HG03025 (cell line): ENCODE data around the gene MARCKSL1.
"Not testable (repeated sequence)": the region's sequence is repeated elsewhere in the genome, so short reads cannot be mapped to it uniquely, and the experiment has no call there.

Source experiments
- ATAC-seq: cut with Tn5 transposase; IDR thresholded peaks from one replicate; pipeline ENCODE4 v1.9.1; 2021; ENCODE audit warnings: mild to moderate bottlenecking, moderate library complexity; ENCODE audit not compliant: unreplicated experiment, low FRiP score

MARCKSL1 gene

GRCh38 chr1:32335790-32336590, at the start of gene MARCKSL1:
Gene MARCKSL1, minus strand, starts transcription at chr1:32336233. Its CDS starts 200 bp downstream, at chr1:32336033.
- ATAC-seq, result peak; percentile 47

DNA sequence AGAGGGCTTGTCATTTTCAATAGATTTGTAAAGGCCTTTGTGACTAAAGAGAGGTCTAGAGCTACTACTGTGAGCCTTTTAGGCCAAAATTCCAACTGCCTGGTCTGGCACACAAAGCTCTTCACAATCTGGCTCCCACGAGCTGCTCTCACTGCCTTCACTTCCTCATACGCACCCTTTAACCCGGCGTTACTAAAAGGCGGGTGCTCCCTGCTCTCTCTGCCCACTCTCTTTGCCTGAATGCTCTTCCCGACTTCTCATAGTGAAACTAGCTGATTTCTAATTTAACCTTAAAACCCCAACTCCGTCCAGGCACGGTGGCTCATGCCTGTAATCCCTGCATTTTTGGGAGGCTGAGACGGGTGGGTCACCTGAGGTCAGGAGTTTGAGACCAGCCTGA, 44.0 kb upstream of the MARCKSL1 start:
- no peak for ATAC-seq

- ATAC-seq, result no peak
These were observed 41.6 kb upstream of the MARCKSL1 start for GRCh38 chr1:32377541-32378220.

- no peak for ATAC-seq
These were observed 40.2 kb upstream of the MARCKSL1 start for GRCh38 chr1:32376199-32376598.

- ATAC-seq, result no peak
These were observed 38.1 kb upstream of the MARCKSL1 start for GRCh38 chr1:32373996-32374592.

DNA sequence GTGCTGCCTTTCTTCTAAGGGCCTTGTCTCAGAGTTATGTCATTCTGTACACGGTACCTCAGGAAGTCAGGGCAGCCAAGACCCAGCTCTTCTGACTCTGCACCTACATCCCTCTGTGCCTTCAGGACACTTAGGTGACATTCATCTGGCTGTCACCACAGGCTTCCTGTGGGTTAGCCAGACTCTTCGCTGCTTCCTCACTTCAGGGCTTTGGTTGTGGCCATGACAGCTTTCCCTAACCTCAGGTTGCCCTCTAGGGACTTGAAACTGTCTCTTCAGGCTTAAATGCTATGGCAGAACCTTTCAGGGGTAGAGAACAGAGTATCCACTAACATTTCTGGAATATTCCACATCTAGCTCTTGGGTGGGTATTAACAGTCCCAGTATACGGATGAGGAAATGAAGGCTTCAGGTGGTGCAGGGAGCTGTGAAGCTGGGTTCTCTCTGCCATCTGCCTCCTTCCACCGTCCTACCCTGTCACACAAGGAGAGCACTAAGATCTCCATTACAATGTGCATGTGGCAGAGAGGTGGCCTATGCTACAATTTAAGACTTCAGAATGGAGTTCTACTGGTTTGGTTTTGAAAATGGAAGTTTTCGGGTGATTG, 36.2 kb upstream of the MARCKSL1 start:
- ATAC-seq, result no peak

- ATAC-seq, result no peak
These were observed 32.0 kb upstream of the MARCKSL1 start for GRCh38 chr1:32367912-32368635.

- ATAC-seq, result no peak
These were observed 29.4 kb upstream of the MARCKSL1 start for GRCh38 chr1:32365445-32365844.

- no peak for ATAC-seq
These were observed 28.8 kb upstream of the MARCKSL1 start for GRCh38 chr1:32364836-32365235.

- ATAC-seq, result no peak
These were observed 27.7 kb upstream of the MARCKSL1 start for GRCh38 chr1:32363713-32364112.

GRCh38 chr1:32362474-32363313, 26.7 kb upstream of the MARCKSL1 start, which contains the start of the genes FAM229A and TSSK3:
Gene FAM229A, minus strand, starts transcription at chr1:32362485. Its CDS starts 394 bp downstream, at chr1:32362091.
Gene TSSK3, plus strand, starts transcription at chr1:32362539. Its CDS starts 163 bp downstream, at chr1:32362702.
- ATAC-seq, result no peak

- ATAC-seq, result no peak
These were observed 25.8 kb upstream of the MARCKSL1 start for GRCh38 chr1:32361674-32362473.

- no peak for ATAC-seq
These were observed 25.3 kb upstream of the MARCKSL1 start for GRCh38 chr1:32361308-32361673.

DNA sequence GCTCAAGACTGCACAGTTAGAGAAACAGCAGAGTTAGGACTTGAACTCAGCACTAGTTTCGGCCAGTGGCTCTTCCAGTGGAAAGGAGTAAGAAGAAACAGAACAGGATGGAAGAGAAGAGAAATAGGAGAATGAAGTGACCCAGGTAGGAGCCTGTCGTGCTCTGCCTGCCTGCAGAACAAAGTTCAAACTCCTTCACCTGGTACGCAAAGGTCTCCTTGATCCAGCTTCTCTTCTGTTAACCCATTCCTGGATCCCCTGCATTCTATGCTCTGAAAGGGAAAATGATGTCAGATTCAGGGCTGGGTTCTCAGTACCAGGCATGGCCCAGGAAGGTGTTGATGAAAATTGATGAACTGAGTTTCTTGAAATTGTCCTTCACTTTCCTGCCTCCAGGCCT, 22.4 kb upstream of the MARCKSL1 start:
- no peak for ATAC-seq

DNA sequence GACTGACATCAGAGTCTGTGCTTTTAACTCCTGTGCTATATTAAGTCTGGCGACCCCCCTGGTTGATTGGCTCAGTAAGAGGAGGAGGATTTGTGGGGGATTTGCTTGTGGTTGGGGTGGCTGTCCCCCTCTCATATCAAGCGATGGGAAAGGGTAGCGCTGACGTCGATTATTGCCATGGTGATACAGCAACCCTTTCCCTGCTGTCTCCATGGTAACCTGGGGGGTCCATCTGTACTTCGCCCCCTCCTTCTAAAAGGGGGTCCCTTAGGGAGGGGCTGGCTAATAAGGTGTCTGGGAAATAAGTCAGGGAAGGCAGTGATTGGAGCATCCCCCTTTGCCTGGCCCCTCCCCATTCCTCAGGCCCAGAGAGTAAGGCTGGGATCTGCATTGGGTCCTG, 21.6 kb upstream of the MARCKSL1 start:
- ATAC-seq, result no peak

DNA sequence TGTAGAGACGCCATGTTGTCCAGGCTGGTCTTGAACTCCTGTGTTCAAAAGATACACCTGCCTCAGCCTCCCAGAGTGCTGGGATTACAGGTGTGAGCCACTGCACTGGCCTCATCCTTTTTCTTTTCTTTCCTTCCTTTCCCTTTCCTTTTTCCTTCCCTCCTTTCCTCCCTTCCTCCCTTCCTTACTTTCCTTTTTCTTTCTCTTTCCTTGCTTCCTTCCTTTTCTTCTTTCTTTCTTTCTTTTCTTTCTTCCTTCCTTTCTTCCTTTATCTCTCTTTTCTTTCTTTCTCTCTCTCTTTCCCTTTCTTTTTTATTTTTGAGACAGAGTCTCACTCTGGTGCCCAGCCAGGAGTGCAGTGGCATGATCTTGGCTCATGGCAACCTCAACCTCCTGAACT, 20.4 kb upstream of the MARCKSL1 start:
- no peak for ATAC-seq

DNA sequence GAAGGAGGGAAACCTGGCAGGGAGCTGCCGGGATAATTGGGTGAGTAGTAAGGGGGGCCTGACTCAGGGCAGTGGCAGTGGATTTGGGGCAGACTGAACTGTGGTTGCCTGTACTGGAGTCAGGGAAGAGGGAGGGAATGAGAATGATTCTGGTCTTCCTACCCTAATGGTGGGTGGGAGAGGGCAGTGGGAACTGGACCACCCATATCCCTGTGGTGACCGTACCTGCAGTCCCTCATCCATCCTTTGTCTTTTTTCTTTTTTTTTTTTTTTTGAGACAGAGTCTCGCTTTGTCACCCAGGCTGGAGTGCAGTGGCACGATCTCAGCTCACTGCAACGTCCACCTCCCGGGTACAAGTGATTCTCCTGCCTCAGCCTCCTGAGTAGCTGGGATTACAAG, 19.7 kb upstream of the MARCKSL1 start:
- not testable (repeated sequence) for ATAC-seq

DNA sequence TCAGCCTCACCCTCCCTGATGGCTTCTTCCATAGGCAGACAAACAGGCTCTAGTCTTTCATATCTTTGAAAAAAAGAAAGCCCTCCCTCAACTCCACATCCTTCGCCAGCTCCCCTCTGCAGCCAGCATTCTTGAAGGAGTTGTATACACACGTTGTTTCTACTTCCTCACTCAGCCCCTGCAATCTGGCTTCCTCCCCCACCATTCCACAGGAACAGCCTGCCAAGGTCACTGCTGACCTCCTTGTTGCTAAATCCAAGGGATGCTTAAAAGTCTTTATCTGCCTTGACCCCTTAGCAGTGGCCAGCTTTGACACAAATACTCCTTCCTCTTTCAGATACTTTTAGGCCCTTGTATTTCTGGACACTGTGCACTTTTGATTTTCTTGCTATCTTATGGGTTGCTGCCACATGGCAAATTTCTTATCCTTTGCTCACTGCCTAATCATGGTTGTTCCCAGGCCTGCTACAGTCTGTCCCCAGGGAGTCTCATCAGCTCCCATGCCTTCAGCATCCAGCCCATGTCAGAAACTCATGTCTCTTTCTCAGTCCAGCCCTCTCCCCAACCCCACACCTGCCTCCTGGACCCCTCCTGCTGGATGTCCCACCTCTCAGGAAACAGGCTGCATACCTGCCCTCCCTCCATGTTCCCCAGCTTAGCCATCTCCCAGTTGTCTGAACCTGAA, 18.0 kb upstream of the MARCKSL1 start:
- ATAC-seq, result no peak
